ENCODE results near the gene SLC39A11.
"Not testable (repeated sequence)": the region's sequence is repeated elsewhere in the genome, so short reads cannot be mapped to it uniquely, and the experiment has no call there.

The SLC39A11 gene

DNA sequence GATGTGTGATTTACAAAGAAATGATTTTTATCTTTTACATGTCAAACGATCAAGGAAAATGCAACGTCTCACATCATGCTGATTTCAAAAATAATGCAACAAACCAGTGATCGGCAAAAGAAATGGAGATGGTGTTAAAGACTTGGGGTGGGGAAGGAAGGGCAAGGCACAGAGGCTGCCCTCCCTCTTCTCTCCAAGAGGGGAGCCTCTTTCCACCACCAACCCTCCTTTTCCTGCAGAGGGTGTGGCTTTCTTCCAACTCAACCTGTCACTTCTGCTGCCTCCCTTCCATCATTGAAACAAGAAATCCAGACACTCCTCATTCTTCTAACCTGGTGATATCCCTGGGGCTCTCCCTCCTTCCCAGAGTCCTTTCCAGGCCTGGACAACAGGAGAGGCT is 320.8 kb downstream of the SLC39A11 start:
- no peak for DNase-seq

DNA sequence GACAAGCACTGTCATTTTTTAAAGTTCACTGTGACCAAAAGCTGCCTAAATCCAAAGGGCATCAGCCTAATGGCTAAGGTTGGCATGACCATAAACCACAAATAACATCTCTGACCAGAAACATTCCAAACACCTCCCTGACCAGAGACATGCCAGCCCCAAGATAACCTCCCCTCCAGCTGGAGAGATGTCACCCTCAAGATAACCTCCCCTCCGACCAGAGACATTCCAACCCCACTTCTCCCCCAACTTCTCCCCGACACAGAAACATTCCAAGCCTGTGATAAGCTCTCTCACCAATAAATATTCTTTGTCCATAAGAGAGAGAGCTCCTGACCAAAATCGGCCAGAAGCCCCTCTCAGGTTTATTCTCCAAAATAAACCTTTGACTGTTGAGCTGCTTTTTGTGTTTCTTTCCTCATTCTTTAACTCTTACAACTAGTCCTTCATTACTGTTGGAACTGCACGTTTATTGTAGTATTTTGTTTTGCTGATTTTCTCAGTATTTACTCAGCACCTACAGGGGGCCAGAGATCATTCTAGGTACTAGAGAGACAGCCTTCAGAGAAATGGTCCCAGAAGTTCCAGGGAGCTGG is 325.6 kb downstream of the SLC39A11 start:
- DNase-seq: no peak

DNA sequence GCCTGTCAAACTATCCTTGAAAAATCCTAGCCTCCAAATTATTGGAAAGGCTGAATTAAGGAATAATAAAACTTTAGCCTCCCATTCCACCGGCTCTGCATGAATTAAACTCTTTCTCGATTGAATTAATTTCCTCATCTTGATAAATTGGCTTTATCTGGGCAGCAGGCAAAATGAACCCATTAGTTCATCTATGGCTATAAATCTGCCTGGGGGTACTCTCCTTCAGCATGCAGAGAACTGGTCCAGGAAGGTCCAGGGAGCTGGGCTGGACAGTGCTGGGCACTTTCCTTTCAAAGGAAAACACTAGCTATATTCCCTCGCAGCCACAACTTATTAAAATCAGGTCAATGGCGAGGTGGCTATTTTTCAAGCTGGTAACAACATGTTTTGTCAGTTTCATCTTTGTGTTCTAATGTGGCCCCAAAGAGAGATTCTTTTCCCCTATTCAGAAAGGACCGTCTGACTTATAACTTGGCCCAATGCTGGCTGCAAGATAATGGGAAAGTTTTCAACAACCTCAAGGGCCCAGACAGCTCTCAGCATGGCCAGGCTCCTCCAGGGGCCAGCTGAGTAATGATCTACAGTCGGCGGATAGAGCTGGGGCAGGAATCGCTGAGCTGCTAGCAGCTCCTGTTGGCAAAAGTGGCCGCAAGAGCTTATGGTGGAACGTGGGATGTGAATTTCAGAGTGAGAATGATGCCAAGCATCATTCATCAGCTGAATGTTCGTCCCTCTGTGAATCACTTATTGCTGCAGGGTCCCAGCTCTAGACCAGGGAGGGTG is 326.9 kb downstream of the SLC39A11 start:
- no peak for DNase-seq

DNA sequence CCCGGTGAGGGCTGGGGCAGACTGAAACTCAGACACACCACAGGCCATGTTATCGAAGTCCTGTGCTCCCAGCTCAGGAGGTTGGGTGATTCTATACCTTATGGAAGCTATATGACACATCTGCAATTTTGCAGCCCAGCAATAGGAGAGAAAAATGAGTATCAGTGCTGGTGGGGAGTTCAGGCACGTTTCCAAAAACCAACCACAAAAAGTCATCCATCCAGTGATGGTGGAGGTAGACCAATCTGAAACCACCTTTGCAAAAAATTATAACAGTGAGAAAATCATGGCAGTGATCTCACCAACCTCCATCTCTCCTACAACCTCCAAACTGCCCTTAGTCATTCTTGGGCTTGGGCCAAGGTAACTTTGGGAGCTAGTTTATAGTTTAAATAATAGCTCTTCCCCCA is 327.9 kb downstream of the SLC39A11 start:
- no peak for DNase-seq

DNA sequence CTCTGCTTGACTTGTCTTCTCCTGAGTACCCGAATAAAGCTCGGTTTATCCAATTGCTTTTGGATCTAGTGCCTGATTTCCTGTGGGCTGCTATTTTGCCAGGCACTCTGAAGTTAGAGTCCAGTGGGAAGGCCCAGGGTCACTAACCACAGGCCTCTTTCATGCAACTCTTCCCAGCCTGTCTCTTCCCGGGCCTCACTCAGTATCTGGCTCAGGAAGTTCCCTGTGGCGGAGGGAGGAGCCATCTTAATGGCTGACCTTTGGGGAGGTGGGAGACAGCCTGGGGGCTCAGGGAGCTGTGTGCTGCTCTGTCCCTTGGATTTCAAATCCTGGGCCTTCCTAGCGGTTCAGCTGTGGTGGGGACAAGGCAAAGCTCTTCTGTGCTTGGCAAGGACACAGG is 328.5 kb downstream of the SLC39A11 start:
- no peak for DNase-seq

DNA sequence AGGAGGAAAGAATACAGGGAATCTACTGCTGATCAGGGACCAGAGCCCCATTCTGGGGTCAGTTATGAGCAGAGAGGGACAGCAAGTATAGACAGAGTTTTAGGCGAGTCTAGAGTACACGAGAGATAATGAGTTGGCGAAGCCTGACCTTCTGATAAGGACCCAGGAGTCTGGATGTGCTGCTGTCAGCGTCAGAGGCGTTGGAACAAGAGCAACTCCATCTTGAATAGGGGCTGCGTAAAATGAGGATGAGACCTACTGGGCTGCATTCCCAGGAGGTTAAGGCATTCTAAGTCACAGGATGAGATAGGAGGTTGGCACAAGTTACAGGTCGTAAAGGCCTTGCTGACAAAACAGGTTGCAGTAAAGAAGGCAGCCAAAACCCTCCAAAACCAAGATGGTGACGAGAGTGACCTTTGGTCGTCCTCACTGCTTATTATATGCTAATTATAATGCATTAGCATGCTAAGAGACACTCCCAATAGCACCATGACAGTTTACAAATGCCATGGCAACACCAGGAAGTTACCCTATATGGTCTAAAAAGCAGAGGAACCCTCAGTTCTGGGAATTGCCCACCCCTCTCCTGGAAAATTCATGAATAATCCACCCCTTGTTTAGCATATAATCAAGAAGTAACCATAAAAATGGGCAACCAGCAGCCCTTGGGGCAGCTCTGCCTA is 330.5 kb downstream of the SLC39A11 start:
- not testable (repeated sequence) for DNase-seq

DNA sequence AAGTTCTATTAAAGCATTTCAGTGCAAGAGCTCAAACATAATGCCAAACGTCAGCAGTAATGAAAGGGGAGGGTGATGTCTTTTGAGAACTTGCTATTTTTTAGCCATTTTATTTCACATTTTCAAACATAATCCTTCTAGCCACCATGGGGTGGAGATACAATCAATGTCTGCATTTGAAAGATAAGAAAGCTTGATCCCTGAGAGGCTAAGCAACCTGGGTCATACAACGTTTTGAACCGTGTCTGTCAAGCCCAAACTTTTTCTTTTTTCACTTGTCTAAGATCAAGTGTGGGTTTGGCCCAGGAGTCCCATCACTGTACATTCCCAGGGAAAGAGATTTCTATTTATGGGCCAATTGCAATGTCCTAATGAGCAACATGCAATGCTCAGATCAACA is 331.1 kb downstream of the SLC39A11 start:
- DNase-seq: no peak

DNA sequence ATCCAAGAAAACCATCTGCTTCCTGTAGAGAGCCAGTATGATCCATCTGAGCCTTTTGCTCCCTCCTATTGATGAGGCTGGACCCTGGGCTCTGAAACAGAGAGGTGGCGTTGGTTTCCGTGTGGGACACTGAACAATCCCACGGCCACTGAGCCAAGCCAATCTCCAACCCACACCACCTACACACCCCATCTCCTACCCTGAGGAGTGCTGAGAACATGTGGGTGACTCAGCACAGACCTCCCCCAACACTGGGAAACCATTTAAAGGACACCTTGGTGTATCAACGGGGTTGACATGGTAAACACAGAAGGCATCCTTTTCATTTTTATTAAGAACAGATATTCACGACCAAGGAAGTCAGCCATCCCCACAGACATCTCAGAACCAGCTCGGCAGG is 332.1 kb downstream of the SLC39A11 start:
- no peak for DNase-seq

DNA sequence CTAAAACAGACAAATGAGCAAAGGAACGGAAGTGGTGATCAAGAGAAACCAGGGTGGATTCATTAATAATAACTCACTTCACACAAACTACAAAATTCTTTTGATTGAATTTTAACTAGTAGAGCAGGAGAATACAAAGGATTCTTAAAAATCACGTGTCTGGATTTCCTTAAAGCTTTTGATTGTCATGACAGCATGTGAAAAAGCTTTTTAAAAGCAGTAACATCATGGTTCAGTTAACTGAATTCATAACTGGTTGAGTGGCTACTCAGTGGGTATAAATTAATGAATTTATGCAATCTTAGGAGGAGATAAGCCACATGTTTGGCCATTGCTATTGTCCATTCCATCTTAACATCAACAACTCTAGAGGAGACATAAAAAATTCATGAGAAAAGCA is 333.2 kb downstream of the SLC39A11 start:
- DNase-seq: no peak

DNA sequence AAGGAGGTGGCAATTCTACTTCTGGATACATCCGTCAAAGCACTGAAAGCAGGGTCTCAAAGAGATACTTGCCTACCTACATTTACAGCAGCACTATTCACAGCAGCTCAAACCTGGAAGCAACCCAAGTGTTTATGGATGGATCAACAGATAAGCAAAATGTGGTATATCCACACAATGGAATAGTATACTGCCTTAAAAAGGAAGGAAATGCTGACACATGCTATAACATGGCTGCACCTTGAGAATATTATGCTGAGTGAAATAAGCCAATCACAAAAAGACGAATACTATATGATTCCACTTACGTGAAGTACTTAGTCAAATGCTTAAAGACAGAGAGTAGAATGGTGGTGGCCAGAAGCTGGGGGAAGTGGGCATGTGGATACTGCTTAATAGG is 336.2 kb downstream of the SLC39A11 start:
- no peak for DNase-seq

DNA sequence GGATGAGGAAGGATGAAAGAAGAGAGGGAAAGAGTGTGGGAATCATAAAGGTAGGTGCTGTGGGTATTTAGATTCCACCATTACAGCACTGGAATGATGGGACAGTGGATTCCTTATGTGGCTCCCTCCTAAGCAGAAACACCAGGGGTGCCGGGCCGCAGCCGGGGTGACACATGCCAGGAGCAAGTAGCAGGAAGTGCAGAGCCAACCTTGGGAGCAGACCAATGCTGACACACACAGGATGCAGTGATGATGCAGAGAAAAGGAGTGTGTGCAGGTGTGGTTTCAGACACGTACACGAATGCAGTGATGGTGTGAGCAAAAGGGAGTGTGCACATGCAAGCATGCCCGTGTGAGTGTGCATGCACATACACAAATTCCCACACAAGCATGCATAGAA is 338.0 kb downstream of the SLC39A11 start:
- DNase-seq: no peak

DNA sequence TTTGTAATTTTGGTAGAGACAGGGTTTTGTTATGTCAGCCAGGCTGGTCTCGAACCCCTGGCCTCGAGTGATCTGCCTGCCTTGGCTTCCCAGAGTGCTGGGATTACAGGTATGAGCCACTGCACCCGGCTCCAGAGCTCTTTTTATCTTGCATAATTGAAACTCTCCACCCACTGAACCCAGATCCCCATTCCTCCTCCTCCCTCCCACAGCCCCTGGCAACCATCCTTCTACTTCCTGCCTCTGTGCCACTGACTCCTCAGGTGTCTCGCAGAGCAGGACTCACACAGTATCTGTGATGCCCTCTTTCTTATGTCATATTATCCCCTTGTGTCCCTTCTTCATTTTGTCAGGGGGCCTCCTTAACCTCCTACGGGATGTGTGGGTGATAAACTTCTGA is 340.7 kb downstream of the SLC39A11 start:
- DNase-seq: no peak

DNA sequence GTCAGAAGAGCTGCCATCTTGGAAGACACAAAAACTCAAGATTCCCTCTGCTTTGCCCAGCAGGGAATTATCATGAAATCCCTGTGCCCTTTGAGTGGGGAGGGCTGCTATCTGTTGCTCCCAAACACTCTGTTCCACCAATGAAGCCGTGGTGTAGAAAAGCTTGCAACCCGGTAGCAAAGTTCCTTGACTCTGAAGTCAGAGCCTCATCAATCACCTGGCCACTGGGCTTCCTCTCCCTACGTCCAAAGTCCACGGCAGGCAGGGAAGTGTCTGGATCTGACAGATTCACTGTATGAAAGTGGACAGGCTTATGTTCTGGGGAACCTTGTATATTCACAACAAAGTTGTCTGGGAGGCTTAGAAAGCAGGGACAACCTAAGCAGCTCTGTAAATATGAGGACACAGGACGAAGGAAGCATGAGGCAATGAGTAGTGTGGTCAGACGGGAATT is 343.3 kb downstream of the SLC39A11 start:
- DNase-seq: no peak

DNA sequence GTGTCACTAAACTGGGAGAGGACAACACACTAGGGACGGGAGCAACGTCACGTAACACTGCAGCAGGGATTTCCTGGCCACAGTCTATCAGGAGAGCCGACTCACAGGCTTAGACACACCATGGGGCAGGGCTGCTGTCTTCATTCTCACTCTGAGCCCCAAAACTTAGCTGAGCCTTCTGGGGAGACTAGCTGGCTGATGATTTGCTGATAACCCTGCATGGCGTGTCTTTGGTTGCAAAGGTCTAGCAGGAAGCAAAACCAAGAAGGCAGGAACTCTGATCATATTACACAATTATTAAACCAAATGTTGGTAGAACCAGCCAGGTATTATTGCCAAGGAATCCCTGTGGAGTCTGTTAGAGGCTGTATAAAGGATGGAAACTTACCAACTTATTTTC is 345.0 kb downstream of the SLC39A11 start:
- DNase-seq: no peak

DNA sequence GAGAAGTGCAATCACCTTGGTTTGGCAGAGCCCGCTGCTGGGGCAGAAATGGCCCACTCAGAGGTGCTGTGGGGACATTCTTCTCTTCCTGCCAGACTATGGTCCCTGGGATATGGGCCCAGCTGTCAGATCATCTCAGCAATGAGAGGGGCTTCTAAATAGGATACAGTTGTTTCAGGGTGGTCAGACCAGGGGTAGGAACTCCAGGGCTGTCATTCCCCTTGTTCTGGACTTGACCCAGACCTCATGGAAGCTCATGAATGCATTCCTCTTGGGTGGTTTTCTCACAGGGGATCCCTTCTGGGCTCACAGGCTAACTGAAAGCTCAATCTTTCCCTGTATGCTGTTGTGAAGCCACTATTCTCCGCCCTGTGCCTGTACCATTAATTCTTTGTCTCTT is 347.2 kb downstream of the SLC39A11 start:
- no peak for DNase-seq

DNA sequence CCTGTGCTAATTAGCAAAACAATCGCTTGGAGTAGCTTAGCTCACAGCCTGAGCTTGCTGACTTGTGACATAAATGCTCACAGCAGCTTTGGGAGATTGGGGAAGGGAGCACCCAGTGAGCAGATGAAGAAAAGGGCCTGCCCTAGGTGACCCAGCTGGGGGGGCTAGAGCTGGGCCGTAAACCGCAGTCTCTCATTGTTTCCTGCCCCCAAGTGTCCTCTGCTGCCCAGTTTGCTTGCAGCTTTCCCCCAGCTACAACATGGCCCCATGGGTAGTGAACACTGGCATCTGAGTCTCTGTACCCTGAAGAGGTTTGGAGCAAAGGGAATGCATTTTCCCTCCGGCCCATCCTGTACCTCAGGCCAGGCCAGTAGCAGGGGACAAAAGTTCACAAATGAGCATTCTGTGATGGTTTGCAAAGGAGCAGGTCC is 349.4 kb downstream of the SLC39A11 start:
- no peak for DNase-seq

DNA sequence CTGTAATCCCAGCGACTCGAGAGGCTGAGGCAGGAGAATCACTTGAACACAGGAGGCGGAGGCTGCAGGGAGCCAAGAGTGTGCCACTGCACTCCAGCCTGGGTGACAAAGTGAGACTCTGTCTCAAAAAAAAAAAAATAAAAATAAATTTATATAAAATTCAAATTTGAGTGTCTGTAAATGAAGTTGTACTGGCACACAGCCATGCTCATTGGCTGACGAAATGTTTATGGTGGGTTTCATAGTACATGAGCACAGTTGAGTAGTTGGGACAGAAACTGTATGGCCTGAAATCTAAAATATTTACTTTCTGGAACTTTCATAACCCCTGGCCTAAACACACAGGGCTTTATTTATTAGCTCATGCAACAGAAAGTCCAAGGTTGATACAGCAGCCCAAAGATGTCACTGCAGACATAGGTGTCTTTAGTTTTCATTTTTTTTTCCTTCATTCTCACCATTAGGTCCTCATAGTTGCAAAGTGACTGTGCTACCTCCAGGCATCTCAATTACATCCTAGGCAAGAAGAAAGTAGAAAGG is 355.3 kb downstream of the SLC39A11 start:
- DNase-seq: no peak

DNA sequence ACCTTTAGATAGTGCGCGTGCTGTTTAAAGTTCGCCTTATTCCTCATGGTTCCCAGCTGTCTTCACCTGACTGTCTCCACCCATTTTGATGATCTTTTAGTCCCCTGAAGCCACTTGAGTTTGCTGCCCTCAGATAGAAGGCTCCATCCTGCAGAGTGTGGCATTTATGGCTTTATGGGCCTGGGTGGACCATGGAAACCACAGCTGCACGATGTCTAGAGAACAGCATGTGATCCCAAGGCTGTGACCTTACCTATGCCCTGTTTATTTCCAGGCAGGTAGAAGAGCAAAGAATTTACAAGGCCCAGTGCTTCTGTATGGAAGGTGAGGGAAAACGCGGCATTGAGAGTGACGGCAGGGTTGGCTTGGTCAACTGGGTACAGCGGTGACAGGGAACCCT is 356.9 kb downstream of the SLC39A11 start:
- no peak for DNase-seq

DNA sequence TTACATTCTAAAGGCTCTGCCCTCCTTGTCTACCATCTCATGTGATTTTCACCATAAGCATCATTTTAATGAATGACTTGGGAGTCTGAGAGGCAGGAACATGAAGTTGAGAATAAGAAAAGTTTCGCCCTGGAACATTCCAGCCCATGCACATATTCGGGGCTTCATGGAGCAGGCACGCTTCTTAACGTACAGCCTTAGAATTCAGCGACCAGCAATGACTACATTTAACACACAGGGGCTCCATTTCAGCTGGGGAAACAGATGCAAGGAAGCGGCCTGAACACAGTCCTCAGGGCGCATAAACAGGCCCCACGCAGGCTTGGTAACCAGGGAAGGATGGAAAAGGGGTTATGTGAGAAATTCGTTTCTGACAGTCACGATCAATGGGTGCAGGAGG is 357.4 kb downstream of the SLC39A11 start:
- no peak for DNase-seq

DNA sequence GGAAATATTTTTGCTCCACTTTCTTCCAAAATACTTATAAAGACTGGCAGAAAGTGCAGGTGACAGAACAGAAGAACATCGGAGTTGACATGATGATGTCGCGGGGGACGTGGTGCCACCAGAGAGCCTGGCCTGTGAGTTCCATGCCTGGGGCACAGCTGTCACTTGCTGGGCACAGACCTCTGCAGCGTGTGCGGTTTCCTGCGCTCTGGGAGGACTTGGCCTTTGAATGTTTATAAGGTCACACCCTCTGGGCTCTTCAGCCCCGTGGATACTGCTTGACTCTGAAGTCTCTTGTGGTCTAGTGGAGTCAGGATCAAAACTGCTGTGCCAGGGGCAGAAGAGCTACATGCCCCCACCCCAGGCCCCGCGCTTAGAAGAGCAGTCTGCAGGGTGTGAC is 357.9 kb downstream of the SLC39A11 start:
- DNase-seq: no peak

DNA sequence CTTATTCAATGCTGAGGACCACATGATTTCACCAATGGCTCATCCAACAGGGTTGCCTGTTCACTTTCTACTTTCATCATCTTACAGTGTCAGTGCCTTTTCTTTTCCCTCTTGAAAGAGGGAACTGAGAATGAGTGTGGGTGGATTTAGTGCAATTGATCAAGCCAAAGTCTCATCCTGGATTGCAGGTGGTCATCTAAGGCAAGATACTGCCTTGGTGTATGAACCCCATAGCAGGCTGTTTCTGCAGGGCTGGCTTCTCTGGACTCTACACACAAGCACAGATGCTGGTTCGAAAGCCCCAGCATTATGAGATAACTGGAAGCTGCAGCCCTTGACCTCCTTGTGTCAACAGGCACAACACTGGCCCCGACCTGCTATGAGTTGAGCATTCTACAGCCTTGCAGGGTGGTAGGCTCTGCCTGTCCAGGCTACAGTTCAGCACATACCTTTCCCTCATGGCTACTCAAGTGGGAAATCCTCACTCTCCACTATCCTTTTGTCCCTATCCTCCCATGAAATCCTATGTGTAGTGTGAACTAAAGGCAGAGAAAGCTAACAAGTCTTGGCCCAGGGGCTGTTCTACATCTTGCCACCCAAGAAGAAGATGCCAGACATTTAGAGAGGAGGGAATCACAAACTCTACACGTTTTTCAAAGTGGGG is 358.7 kb downstream of the SLC39A11 start:
- no peak for DNase-seq

DNA sequence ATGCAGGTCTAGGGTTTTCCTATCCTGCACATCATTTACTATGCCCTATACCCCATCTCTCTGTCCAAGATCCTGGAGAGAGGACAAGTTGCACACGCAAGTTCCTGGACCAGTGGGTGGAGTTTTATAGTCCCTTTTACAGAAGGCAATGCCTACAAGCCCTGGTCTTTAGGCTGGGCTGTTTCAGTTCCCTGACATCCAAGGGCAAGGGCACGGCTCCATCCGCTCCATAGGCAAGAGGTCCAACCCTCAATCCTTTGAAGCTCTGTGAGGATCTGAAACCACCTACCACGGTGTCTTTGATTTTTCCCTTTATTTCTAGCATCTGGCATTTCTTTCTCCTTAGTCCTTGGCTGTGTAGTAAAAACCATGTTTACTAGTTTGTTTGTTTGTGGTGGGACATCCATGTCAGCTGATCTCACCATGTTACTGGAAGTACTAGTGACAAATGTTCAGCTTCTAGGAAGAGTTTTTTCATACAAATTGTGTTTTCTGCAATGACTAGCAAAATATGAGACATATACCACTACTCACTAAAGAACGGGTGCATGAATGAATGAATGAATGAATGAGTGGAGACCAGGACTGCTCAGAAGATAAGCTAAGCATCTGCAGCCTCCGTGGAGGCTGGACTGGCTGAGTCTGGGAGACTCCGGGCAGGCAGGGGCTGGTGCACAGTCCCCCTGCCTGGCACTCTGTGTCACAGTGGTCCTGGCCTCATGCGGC is 359.4 kb downstream of the SLC39A11 start:
- DNase-seq: no peak

DNA sequence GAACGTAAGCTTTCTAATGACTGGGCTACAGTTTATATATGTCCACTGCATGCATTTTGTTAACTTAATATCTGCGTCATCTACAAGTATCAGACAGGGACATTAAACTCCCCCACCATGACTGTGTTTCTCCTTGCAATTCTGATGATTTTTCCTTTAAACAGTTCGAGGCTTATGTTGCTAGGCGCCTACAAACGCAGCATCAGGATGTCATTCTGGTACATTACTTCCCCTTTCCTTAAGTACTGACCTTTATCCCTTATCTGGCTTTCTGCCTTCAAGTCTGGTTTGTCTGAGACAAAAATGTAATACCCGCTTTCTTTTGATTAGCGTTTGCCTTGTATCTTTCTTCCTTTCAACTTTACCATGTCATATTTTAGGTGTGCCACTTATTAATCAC is 362.4 kb downstream of the SLC39A11 start:
- DNase-seq: no peak

All from NCI-H446 treated with DMSO at 0.1 percent for 48 hours (cell line).